ENCODE results near the gene TRPV3.
"Not testable (repeated sequence)": the region's sequence is repeated elsewhere in the genome, so short reads cannot be mapped to it uniquely, and the experiment has no call there.

The TRPV3 gene

DNA sequence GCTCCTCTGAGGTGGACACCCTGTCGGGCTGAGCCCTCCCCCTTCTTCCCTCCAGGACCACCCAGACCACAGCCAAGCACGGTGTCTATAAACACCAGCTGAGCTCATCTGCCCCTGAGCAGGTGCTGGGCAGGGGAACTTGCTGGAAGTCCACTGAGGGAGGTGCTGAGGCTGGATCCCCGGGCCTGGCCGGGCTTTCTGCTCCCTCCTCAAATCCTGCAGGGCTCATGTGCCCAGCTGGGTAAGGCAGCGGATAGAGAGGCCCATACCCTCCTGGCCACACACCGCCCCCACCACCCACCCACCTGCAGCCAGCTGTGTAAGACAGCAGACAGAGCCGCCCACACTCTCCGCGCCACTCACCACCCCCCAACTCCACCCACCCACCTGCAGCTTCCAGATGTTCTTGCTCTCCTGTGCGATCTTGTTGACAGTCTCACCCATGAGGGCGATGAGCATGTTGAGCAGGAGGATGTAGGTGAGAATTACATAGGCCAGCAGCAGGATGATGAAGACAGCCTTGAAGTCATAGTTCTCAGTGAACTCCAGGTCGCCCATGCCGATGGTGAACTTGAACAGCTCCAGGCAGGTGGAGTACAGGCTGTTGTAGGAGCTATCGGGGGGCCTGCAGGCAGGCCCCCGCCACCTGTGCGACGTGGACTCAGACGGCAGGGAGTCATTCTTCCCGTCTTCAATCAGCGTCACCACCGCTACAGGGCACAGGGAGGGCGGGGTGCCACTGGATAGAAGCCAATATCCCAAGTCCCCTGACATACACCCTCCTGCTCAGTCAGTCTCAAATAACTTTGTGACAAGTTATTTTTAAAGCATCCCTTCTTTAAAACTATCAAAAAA is 15.9 kb upstream of the TRPV3 start:
- no peak for DNase-seq

DNA sequence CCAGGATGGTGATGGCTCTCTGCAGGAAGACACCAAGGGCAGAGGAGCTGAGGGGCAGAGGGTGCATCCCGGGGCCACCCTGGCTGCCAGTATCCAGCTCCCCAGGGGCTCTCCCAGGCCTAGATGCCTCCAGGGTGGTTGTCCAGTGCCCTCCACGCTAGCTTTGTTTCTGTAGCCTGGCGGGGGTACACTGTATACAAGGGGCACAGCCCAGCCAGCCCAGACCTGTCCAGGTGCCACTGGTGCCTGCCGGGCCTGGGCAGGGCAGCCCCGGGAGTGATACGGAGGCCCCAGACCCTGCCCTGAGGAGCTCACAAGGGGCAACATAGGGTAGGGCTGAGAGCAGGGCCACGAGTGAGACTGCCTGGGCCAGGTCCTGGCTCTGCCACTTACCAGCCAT is 14.6 kb upstream of the TRPV3 start:
- DNase-seq = no peak

DNA sequence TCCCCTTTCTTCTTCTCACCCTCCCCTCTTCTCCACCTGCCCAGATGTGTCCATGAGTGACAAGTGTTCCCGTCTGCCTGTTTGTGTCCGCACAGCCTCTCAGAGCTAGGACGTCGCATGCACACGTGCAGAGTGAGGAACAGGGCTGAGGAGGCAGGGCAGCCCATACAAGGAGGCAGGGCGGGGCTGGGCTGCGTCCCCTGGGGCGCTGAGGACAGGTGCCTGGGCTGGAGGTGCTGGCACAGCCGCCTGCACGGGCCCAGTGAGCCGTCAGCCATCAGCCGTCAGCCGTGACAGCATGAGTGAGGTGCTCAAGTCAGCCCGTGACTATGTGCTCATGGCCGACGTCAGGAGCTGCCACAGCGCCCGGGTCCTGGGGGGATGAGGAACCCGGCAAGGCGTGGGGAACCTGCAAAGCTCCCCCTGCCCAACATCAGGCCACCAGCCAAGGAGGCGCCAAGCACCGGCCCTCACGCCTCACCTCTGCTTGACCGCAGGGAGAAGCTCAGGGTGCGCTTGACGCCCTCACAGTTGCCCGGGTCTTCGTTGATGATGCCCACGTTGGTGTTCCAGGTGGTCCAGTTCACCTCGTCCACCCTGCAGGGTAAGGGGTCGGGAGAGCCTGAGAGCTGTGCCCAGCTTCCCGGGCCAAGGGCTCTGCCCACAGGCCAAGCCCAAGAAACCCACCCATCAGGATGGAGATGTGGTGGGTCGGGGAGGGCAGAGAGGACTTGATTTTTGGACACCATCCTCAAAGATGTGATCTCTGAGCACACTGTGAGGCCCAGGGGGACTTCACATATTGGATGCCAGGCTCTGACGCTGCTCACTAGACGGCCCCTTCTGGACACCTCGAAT is 13.7 kb upstream of the TRPV3 start:
- no peak for DNase-seq

DNA sequence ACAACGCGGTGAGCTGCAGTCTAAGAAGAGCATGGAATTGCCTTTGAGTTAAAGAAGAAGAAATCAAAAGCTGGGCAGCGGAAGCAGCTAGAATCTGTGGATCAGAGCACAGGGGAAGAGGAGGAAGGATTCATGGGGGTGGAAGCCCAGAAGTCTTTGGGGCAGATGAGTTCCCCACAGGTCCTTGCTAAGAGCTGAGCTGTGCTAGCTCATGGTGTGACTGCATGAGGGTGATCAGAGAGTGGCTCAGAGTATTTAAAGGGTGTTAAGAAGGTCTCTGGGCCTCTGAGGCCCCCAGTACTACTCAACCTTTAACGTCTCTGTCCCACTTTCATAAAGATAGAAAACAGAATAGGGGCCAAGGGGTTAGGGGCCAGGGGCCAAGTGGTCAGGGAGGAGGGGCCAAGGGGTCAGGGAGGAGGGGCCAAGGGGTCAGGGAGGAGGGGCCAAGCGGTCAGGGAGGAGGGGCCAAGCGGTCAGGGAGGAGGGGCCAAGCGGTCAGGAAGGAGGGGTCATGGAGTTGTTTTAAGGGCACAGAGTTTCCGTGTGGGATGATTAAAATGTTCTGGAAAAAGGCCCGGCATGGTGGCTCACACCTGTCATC is 12.0 kb upstream of the TRPV3 start:
- DNase-seq = no peak

DNA sequence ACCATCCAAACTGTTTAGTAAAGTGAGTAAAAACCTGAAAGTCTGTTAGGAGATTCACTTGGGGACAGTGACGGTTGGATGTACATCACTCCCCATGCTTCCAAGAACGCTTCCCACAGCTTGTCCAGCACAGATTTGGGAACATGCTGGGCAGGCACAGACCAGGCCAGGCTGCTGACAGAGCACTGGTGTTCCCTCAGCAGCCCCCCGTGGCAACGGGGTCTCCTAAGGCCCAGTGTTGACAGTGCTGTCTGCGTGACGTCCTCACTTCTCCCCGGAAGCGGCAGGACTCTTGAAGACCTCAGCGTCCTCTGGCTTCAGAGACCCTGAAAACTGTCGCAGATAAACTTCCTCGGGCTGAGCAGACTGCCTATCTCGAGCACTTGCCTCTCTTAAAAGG is 8.9 kb upstream of the TRPV3 start:
- no peak for DNase-seq

DNA sequence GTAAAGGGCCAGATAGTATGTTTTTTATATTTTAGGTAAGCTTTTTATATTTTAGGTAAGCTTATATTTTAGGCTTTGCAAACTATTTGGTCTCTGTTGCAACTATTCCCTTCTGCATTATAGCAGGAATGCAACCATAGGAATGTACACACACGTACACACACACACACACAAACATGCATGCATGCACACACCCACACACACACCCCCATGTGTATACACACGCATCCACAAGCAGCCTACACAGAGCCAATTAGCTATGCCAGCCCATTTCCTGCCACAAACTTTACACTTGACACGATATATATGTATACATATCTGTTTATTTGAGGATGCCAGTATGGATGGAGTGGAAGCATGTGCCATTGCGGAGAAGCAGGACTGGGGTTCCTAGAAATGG is 7.5 kb upstream of the TRPV3 start:
- DNase-seq = no peak

DNA sequence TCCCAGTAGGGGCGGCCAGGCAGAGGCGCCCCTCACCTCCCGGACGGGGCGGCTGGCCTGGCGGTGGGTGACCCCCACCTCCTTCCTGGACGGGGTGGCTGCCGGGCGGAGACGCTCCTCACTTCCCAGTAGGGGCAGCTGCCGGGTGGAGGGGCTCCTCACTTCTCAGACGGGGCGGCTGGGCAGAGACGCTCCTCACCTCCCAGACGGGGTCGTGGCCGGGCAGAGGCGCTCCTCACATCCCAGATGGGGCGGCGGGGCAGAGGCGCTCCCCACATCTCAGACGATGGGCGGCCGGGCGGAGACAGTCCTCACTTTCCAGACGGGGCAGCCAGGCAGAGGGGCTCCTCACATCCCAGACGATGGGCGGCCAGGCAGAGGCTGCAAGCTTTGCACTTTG is 6.6 kb upstream of the TRPV3 start:
- not testable (repeated sequence) for DNase-seq

DNA sequence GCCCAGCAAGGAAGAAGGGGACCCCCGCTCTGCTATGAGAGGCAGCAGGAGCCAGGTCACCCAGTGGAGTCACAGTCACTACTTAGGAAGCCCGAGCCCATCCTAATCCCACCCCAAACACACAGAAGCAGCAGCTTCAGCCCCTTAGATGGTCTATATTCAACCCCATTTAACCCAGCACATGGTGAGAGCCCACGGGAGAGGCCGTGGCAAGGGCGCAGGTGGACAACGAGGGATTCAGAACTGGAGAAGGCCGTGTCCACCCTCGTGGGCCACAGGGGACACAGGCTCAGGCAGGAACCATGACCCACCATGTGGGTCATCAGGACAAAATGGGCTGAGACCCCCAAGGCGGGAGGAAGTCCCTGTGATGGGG is 1.6 kb upstream of the TRPV3 start:
- no peak for DNase-seq

DNA sequence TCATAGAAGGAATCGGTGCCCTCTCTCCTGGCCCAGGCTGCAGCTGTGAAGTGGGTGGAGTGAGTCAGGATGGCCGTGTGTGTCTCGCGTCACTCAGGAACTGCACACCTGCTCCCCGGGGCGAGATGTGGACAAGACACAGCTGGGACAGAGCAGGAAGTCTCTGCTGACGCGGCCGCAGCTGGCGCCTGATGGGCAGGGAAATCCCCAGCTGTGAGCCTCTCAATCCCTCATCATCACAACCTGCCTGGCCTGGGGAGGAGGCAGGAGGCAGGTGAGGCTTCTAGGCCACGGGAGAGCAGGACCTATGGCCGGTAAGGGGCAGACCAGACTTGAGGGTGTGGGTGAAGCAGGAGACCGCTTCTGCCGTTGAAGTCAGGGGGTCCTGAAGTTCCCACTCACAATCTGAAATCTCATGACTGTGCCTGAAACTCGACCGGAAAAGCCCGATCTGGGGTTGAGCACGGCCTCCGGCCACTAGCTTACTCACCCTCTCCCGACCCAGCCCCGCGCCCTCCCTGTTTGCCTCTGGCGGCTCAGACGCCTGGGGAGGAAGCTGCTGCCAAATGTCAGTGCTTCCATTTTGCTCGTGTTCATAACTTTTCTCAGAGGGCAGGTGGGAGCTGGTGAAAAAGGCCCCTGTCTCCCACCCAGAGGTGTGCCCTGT is 1.1 kb upstream of the TRPV3 start:
- peak; percentile 48 for DNase-seq

DNA sequence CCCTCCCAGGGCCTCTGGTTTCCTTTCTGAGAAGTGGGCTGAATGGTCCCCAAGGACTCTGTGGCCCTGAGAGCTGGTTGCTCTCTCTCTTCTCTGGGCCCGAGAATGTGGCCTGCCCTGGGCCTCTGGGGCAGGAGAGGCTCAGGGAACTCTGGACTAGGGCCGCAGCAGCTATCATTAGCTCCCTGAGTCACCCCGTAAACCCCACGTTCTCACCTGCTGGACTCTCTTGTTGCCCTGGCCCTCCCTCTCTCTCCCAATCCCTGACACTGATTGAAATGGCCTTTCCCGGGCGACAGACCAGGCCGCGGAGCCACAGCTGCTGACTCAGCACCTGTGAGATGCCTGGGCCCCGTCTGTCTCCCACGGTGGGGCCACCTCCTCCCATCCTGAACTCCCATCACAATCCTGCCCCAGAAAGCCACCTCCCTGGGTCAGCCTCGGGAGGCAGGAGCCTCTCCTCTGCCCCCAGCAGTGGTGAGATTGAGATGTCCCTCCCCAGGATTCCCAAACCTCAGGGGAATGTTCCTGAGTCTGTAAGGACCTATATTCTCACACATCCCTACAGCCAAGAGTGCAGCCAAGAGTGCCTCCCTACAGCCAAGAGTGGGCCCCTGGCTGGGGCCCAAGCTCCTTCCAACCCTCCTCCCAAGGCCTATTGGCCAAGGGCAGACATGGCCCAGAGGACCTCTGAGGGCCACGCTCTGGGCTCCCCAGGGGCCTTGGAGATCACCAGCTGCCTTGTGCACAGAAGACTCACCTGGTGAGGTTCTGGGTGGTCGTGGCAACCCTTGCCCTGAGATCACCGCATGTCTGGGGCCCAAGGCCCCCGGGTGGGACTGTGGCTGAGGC is 470 bp downstream of the TRPV3 start:
- DNase-seq = no peak

DNA sequence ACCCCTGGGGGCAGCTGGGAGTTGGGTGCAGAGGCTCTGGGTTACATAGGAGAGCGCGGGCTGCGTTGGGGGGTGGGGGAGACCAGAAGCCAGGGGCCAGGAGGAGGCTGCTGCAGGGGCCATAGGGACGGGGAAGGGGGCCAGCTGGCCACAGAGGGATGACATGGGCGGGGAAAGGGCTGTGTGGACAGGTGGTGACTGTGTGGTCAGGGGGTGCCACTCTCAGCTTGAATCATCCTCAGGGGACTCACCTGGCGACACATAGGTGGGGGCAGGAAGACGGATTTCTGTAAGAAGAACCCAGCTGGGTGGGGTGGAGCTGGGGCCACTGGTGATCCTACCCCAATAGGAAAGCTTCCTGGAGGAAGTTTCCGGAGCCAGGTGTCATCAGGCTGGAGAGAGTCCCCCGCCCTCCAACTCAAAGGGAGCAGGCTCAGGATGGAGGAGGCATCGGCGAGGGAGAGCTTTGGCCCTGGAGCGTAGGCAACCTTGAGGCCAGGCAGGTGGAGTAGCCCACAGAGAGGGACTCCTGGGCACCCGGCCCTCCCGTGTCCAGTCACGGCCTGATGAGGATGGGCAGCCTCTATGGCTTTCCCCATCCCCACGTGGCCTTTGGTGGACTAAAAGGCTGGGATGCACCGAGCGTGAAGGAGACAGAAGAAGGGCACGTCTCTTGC is 1.2 kb downstream of the TRPV3 start:
- DNase-seq = no peak

DNA sequence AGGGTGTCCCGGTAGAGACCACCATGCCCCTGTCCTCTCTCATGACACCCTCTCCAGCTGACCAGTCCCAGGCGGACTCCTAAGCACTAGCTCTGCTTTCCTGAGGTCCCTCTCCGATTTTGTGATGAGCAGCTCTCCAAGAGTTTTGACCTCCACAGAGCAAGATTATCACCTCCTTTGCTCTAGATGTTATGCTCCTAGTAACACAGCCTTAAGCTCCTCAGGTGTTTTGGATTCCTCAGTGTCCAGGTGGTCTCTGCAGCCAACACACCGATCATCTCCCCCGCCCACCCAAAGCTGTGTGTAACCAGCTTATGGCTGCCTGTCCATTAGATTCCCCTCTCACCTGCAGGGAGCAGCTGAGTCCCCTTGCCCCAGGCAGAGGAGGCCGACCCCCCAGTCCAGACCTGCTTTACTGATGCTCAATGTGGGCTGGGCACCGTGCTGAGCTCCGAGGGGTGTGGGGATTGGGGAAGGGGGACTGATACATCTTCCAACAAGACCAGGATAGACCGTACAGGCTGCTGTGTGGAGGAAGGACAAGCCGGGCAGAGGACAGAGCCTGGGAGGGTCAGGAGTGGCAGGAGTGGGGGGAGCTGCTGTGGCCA is 2.3 kb downstream of the TRPV3 start:
- DNase-seq = no peak

DNA sequence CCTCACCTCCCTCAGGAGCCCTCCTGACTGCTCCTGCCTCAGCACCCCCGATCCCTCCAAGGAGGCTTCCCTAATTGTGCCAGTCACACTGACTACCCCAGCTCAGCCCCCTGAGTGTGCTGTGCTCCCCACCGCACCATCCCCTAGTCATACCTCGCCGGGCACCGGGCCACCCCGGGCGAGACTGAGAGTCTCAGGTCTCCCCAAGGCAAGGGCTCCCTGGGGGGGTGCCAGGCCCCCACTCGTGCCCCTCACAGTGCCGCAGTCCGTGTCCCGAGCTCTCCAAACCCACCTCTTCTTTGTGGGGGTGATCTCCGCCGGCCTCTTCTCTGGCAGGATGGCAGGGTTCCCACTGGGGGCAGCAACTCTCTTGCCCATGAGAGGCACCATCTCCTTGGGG is 3.2 kb downstream of the TRPV3 start:
- no peak for DNase-seq

DNA sequence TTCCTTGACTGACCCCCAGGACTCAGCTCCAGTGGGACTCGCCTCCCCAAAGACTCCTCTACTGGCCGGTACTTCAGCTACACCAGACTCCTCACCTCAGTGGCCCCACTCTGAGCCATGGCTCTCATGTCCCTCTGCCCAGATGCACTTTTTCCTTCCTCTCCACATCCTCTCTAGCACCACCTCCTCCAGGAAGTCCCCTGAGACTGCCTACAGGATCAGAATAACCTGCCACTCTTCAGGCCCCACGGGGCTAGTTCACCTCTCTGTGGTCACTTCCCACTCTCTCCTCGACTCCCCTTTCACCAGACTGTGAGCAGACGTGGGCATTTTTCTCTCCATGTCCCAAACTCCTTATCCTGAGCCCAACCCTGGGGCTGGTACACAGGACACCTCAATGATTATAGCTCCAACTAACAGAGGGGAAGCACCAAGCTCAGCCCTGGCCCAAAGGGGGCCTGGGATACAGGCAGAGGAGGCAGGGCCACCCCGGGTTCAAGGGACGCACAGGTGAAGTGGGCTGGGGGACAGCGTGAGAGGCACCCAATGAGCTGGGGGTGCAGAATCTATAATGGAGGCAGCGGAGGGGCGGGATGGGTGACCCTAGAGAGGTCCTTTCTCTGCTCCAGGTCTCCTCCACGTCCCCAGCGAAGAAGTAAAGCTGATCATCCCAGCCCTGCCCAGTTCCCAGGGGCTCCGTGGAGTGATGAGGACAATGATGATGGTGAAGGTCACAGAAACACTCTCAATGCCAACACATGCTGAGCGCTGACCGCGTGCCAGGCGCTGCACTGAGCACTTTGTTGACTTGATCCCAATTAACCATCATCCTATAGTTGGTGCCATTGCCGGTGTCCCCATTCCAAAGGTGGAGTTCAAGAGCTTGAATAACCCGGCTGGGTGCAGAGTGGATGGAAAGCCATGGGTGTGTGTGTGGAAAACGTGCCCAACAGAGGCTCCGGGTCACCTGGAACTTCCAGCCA is 3.9 kb downstream of the TRPV3 start:
- DNase-seq = no peak

DNA sequence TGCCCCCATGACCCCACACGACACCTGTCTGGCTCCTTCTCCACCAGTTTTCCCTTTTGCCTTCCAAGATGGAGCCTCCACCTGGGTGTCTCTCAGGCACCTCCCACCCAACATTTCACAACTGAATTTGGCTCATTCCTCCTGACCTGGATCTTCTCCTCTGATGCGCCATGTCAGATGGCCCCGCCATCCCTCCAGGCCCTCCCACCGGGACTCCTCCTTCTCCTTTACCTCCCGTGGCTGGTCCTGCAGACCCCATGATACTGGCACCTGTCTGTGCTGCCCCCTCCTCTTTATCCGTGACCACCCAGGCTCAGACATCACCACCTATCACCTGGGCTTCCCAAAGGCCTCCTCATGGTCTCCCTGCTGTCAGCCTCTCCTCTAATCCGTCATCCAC is 4.7 kb downstream of the TRPV3 start:
- DNase-seq = no peak

DNA sequence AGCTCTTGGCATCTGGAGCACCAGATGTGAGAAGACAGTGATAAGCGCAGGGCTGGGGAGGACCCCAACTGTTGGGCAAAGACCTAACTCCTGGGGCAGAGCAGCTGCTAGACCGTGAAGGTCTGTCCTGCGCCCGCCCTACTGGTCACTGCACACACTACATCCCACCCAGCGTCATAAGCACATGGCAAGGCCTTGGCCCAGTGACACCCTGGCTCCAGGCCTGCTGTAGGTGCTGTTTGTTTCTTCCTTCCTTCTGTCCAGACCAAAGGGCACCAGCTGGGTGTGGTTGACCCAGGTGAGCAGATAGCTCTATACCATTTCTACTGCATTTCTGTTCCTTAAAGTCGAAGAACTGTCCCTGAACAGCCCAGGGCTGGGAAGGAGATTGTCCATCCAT is 6.4 kb downstream of the TRPV3 start:
- no peak for DNase-seq

DNA sequence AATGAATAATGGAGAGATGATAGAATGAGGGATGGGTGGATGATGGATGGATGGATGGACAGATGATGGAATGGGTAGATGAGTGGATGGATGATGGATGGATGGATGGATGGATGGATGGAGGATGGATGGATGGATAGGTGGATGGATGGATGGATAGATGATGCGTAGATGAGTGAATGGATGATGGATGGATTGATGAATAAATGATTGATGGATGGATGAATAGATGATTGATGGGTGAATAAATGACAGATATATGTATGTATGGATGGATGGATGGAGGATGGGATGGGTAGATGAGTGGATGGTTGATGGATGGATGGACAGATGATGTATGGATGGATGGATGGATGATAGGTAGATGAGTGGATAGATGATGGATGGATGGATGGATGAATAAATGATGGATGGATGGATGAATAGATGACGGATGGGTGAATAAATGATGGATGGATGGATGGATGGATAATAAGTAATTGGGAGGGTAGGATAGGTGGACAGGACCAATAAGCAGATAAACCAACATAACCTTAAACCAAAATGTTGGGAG is 7.9 kb downstream of the TRPV3 start:
- no peak for DNase-seq

DNA sequence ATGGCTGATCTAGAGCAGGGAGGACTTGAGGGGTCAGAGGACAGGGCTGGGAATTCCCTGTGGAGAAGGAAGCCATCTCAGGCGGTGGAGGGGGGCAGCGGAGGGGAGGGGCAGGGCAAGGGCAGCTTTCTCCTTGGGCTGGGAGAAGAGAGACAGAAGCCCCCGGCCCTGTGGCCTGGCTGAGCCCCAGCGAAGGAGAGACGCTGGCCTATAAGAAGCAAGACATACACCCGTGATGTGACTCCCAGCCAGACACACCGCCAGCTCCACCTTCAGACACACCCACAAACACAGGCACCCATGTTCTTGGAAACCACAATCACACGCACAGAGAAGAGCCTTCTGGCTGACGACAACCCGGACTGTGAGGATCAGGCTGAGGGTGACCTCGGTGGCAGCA is 10.0 kb downstream of the TRPV3 start:
- no peak for DNase-seq

DNA sequence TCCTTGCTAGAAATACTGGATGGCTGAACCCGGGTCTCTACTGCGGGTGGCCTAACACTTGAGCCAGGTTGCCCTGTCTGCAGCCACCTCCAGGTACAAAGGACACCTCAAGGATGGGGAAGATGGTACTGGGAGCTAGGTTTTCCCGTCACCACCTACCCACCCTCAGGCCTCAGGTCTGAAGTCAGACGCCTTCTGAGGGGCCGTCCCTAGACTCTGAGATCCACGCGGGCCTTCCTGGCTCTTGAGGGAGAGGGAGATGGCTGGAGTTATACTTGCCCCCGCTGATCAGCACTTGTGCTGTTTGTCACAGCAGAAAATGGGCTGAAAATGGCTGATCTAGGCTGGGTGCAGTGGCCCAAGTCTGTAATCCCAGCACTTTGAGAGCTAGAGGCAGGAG is 10.6 kb downstream of the TRPV3 start:
- no peak for DNase-seq

DNA sequence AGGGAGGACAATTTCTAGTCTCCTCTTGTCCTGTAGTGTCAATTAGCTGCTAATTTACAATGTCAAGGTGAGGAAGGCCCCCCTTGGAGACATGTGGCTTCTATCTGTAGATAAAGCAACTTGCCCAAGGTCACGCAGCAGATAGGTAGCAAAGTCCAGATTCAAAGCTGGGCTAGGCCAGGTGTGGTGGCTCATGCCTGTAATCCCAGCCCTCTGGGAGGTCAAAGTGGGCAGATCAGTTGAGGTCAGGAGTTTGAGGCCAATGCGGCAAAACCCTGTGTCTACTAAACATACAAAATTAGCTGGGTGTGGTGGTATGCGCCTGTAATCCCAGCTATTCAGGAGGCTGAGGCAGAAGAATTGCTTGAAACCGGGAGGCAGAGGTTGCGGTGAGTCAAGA is 11.1 kb downstream of the TRPV3 start:
- DNase-seq = no peak

Measured in stimulated activated naive CD4-positive, alpha-beta T cell treated with Interleukin-2 at 50 U/mL for 16 hours (primary cell).